GM21576 (cell line): ENCODE measurements around the gene CRISPLD2.
"Not testable (repeated sequence)": the region's sequence is repeated elsewhere in the genome, so short reads cannot be mapped to it uniquely, and the experiment has no call there.

Experiments
- ATAC-seq: cut with Tn5 transposase; IDR thresholded peaks from one replicate; pipeline ENCODE4 v1.9.1; 2021; ENCODE audit warnings: mild to moderate bottlenecking, moderate library complexity; ENCODE audit not compliant: unreplicated experiment

The CRISPLD2 gene

GRCh38 chr16:84927621-84928591 is 108.1 kb downstream of the CRISPLD2 start:
- ATAC-seq, result no peak

GRCh38 chr16:84928679-84929420 is 109.1 kb downstream of the CRISPLD2 start:
- ATAC-seq, result no peak

- ATAC-seq, result no peak
These were observed 109.9 kb downstream of the CRISPLD2 start for GRCh38 chr16:84929421-84930297.

- ATAC-seq, result no peak
These were observed 110.7 kb downstream of the CRISPLD2 start for GRCh38 chr16:84930298-84931106.

GRCh38 chr16:84931107-84931494 is 111.3 kb downstream of the CRISPLD2 start:
- ATAC-seq, result no peak

- ATAC-seq, result no peak
These were observed 111.7 kb downstream of the CRISPLD2 start for GRCh38 chr16:84931506-84931905.

GRCh38 chr16:84932681-84933080 is 112.9 kb downstream of the CRISPLD2 start:
- ATAC-seq, result no peak

GRCh38 chr16:84933774-84934631 is 114.2 kb downstream of the CRISPLD2 start:
- no peak for ATAC-seq

- ATAC-seq, result no peak
These were observed 117.6 kb downstream of the CRISPLD2 start for GRCh38 chr16:84937196-84938005.

GRCh38 chr16:84938616-84939015 is 118.8 kb downstream of the CRISPLD2 start:
- not testable (repeated sequence) for ATAC-seq

GRCh38 chr16:84940670-84941551 is 121.1 kb downstream of the CRISPLD2 start:
- ATAC-seq, result no peak

- ATAC-seq, result no peak
These were observed 122.1 kb downstream of the CRISPLD2 start for GRCh38 chr16:84941921-84942320.

GRCh38 chr16:84942786-84943185 is 123.0 kb downstream of the CRISPLD2 start:
- no peak for ATAC-seq

- ATAC-seq, result no peak
These were observed 123.8 kb downstream of the CRISPLD2 start for GRCh38 chr16:84943620-84944019.

GRCh38 chr16:84947022-84947421 is 127.2 kb downstream of the CRISPLD2 start:
- no peak for ATAC-seq

- ATAC-seq, result no peak
These were observed 128.4 kb downstream of the CRISPLD2 start for GRCh38 chr16:84947996-84948850.
